CD8-positive, alpha-beta memory T cell (primary cell): ENCODE data around the gene BRME1. TPM values are rescaled to one million over a fixed set of nuclear protein-coding genes. Genes with fewer than 3 reads are reported as not detected.

ENCODE experiments used
- CTCF ChIA-PET: fragments of 350-600 bp; sonication (Branson Sonifier 250); formaldehyde crosslinking; loops from one replicate; lab custom pipeline; 2021; ENCODE audit warnings: antibody characterized with exemption; lab: Charles Lee
- POLR2A ChIA-PET: fragments of 350-600 bp; sonication (Branson Sonifier 250); formaldehyde crosslinking; loops from one replicate; lab custom pipeline; 2021; ENCODE audit warnings: antibody characterized with exemption; lab: Charles Lee
- DNase-seq, 5 donors: peaks; one replicate each; pipeline versions ENCODE4 v3.0.0 to v3.0.0-alpha.2; 2020 to 2022; ENCODE audit warnings: mixed read lengths in 1 of 5
- H3K27ac ChIP-seq: one replicate; pipeline ENCODE4 v1.7.0; 2013; ENCODE audit warnings: low read depth, mild to moderate bottlenecking, low read length, moderate library complexity
- H3K27me3 ChIP-seq: 2 replicates; pipeline ENCODE4 v1.7.0; 2013; ENCODE audit warnings: low read length, mild to moderate bottlenecking; ENCODE audit not compliant: insufficient read depth, poor library complexity, severe bottlenecking
- H3K36me3 ChIP-seq: 2 replicates; pipeline ENCODE4 v1.7.0; 2013; ENCODE audit warnings: mild to moderate bottlenecking, low read length, moderate library complexity; ENCODE audit not compliant: insufficient read depth
- H3K4me1 ChIP-seq: 2 replicates; pipeline ENCODE4 v1.7.0; 2013; ENCODE audit warnings: mild to moderate bottlenecking, low read length, moderate library complexity; ENCODE audit not compliant: insufficient read depth
- H3K4me3 ChIP-seq: 2 replicates; pipeline ENCODE4 v1.7.0; 2013; ENCODE audit warnings: mild to moderate bottlenecking, low read length
- H3K9me3 ChIP-seq: 2 replicates; pipeline ENCODE4 v1.7.0; 2013; ENCODE audit warnings: mild to moderate bottlenecking, low read length
- H3K27ac Mint-ChIP-seq, 8 donors: one replicate each; pipeline ENCODE4 v1.8.0; 2020 to 2021; ENCODE audit warnings: mixed read lengths in 8 of 8, mild to moderate bottlenecking in 6 of 8, inconsistent platforms in 3 of 8, moderate library complexity in 3 of 8
- H3K27me3 Mint-ChIP-seq, 2 donors: one replicate each; pipeline ENCODE4 v1.8.0; 2020 to 2021; ENCODE audit warnings: mixed read lengths in 2 of 2, mild to moderate bottlenecking in 1 of 2, moderate library complexity in 1 of 2
- H3K36me3 Mint-ChIP-seq, 3 donors: one replicate each; pipeline ENCODE4 v1.8.0; 2020 to 2021; ENCODE audit warnings: mixed read lengths in 3 of 3, inconsistent platforms in 1 of 3, mild to moderate bottlenecking in 1 of 3
- H3K4me1 Mint-ChIP-seq, 3 donors: one replicate each; pipeline ENCODE4 v1.8.0; 2020 to 2021; ENCODE audit warnings: mixed read lengths in 3 of 3, inconsistent platforms in 1 of 3, mild to moderate bottlenecking in 1 of 3
- H3K4me3 Mint-ChIP-seq, 7 donors: one replicate each; pipeline ENCODE4 v1.8.0; 2020 to 2021; ENCODE audit warnings: mixed read lengths in 7 of 7, mild to moderate bottlenecking in 6 of 7, moderate library complexity in 4 of 7, inconsistent platforms in 2 of 7
- H3K9me3 Mint-ChIP-seq, 5 donors: one replicate each; pipeline ENCODE4 v1.8.0; 2020 to 2022; ENCODE audit warnings: mixed read lengths in 5 of 5, mild to moderate bottlenecking in 3 of 5, moderate library complexity in 2 of 5, inconsistent platforms in 1 of 5
- polyA plus RNA-seq: library from polyadenylated mRNA; unstranded; fragments of 300-500 nt; fragmentation: Illumina TruSeq; gene quantifications from one replicate; pipeline ENCODE4 v1.2.3, GENCODE V29; 2021
- total RNA-seq, 2 experiments: library from RNA; stranded (reverse); gene quantifications; one replicate each; pipeline ENCODE4 v1.2.3, GENCODE V29; 2021

The BRME1 gene
- total and polyA plus RNA-seq, 3 experiments from 2014 or later: 3.5 to 8.2 (median 6.8) TPM

DNA sequence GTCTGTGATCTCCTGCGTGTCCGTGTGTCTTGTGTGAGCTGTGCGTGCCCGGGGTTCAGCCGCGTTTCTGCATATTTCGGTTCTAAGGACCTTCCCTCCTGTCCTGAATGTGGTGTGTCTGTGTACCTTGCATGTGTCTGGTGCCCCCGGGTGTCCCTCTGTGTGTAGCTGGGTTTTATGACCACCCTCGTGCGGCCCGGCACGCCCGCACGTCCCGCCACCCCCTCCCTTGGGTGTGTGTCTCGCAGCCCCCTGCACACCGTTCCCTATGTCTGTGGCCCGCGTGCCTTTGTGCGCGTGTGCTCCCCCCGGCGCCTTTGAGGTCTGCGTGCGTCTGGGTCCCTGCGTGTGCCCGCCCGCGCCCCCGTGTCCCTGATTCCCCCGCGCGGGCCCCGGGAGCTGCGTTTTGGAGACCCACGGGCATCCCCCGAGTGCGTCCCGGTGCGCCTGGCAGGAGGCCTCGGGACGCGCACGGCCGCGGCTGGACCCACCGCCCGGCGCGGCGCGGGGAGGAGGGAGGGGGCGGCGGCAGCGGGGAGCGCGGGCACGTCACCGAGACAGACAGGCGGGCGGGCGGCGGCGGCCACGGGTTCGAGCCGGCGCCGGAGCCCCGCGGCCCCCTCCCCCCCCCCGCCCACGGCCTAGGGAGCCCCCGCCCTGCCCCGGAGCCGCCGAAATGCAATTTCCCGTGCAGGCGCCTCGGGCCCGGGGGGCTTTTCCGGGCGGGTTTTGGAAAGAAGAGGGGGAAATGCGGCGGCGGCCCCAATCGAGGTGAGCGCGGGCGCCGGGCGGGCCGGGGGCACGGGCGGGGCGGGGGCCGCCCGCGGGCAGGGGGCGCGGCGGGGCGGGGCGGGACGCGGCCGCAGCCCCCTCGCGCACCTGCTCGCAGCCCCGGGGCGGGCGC lies 41.0 kb downstream of the BRME1 start:
- H3K9me3 ChIP-seq: no peaks in the 10 kb centered on the region
- POLR2A ChIA-PET: interaction anchor here (0.6 to 1.0 kb wide), 3 partner anchors 77 to 171 kb away, joined by 3 to 8 read pairs (median 4); no protein-coding TSS in a partner anchor

DNA sequence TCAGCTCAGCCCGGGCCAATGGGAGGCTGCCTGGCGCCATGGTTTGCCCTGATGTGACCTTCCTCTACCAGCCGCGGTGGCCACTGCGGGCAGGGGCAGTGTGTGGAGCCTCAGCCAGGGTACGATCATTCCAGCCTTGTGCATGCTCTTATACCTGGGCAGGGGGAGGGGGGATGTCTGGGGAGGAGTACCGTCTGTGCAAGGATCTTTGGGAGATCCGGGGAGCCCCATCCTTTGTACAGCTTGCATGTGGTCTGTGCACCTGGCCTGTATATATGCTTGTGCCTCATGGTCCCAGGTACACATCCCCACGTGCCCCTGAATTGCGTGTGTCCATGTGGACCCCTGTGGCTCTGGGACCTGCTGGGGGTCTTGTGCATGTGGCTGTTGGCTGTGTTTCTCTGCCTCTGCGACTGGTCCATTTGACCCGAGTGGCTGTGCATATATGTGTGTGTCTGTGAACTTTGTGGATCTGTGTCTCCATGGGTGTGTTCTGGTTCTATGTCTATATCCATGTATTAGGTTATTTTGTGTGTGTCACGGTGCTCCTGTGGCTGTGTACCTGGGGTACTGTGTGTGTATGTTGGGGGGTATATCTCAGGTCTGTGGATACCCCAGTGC lies 41.8 kb downstream of the BRME1 start:
- Histone ChIP-seq H3K4me3 (peak overlapping the region; percentile 19), H3K36me3 (no peaks in the 10 kb centered on the region), H3K4me1 (peaks cover 33% of the 10 kb centered on the region), H3K9me3 (no peaks in the 10 kb centered on the region), H3K27ac (no peak overlapping the region), H3K27me3 (peaks cover 21% of the 10 kb centered on the region)
- H3K4me3 Mint-ChIP-seq: peak overlapping the region; percentile 75 to 89 (median 86)
- POLR2A ChIA-PET: interaction anchor here (0.6 to 2.7 kb wide), 3 partner anchors 28 to 81 kb away, joined by 3 to 10 read pairs (median 8); no protein-coding TSS in a partner anchor
- CTCF ChIA-PET: interaction anchor here (1.1 to 10.5 kb wide), 9 partner anchors 15 to 251 kb away, joined by 3 to 219 read pairs (median 29); partner anchors contain the start of genes C19orf53 and ZSWIM4
- H3K27ac Mint-ChIP-seq: peak overlapping the region in 7 of 8 donors; percentile 78 to 99 (median 83)
- peaks cover 32 to 38% of the 10 kb centered on the region in 2 donors for H3K27me3 Mint-ChIP-seq
- no peak for DNase-seq
- peaks cover 0 to 3% (median 2%) of the 10 kb centered on the region in 3 donors for H3K36me3 Mint-ChIP-seq
- peaks cover 33 to 51% (median 48%) of the 10 kb centered on the region in 3 donors for H3K4me1 Mint-ChIP-seq
- no peaks in the 10 kb centered on the region for H3K9me3 Mint-ChIP-seq

More for the DNA sequence above, 41.0 kb downstream of the BRME1 start:
- no peak overlapping the region for H3K27ac ChIP-seq
- peaks cover 36 to 40% of the 10 kb centered on the region in 2 donors for H3K27me3 Mint-ChIP-seq
- peak overlapping the region; percentile 75 to 89 (median 86) for H3K4me3 Mint-ChIP-seq
- no peak for DNase-seq
- CTCF ChIA-PET: interaction anchor here (4.5 to 10.5 kb wide), 3 partner anchors 15 to 78 kb away, joined by 41 to 219 read pairs (median 73); partner anchors contain the start of gene ZSWIM4
- peak overlapping the region in 7 of 8 donors; percentile 78 to 99 (median 83) for H3K27ac Mint-ChIP-seq
- peaks cover 0 to 3% (median 2%) of the 10 kb centered on the region in 3 donors for H3K36me3 Mint-ChIP-seq
- H3K4me1 Mint-ChIP-seq: peaks cover 31 to 46% (median 44%) of the 10 kb centered on the region in 3 donors
- peaks cover 33% of the 10 kb centered on the region for H3K4me1 ChIP-seq
- no peaks in the 10 kb centered on the region for H3K9me3 Mint-ChIP-seq
- H3K27me3 ChIP-seq: peaks cover 21% of the 10 kb centered on the region
- no peaks in the 10 kb centered on the region for H3K36me3 ChIP-seq
- H3K4me3 ChIP-seq: peak overlapping the region; percentile 19

DNA sequence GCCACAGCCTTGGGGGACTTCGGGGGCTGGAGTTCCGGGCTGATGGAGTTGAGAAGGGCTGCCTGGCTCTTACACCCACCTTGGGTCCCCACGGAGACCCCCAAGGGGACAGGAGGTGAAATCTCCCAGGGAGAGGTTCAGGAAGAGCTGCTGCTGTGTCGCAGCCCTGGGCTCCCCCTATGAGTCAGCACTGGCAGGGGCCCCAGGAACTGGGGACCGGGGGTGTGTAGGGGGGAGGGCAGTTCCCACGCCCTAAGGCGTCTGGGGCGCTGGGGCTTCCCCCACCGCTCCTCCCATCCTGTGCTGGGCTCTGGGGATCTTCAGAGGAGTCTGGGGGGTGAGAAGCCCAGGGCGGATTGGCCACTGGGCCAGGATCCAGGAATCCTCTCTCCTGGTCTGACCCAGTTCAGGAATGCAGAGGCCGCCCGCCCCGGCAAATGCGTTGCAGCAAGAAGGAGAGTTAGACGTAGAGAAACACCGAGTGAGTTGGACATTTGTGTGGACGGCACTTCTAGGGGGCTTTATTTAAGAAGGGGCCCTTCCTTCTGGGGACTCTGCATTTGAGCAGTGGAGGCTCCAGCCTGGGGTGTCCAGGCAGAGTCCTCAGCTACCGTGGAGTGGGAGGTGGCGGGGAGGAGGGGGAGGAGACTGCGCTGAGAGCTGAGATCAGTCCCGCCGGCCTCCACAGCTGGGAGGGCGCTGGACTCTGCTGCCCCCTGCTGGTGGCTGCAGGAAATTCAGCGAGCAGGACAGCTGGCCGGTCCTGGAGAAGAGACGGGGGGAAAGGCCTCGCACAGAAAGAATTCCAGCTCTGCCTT lies 44.0 kb downstream of the BRME1 start:
- POLR2A ChIA-PET: interaction anchor here (0.7 to 2.7 kb wide), 12 partner anchors 10 to 264 kb away, joined by 3 to 29 read pairs (median 5); a partner anchor contains a TSS
- H3K27me3 ChIP-seq: peaks cover 21% of the 10 kb centered on the region
- peak overlapping the region; percentile 91 for H3K4me3 ChIP-seq
- Mint-ChIP-seq H3K9me3 (no peaks in the 10 kb centered on the region), H3K36me3 (peaks cover 0 to 2% (median 0%) of the 10 kb centered on the region in 3 donors), H3K4me1 (peaks cover 33 to 51% (median 48%) of the 10 kb centered on the region in 3 donors), H3K4me3 (peak overlapping the region; percentile 93 to 99 (median 98)), H3K27me3 (peaks cover 22 to 28% of the 10 kb centered on the region in 2 donors), H3K27ac (peak overlapping the region; percentile 99 to 100 (median 100))
- CTCF ChIA-PET: interaction anchor here (0.5 to 10.5 kb wide), 31 partner anchors 8 to 1553 kb away, joined by 3 to 219 read pairs (median 5); partner anchors contain the start of genes ASF1B, C19orf53, MRI1 and ZSWIM4
- H3K36me3 ChIP-seq: no peaks in the 10 kb centered on the region
- H3K4me1 ChIP-seq: peaks cover 33% of the 10 kb centered on the region
- H3K9me3 ChIP-seq: no peaks in the 10 kb centered on the region
- peak overlapping the region; percentile 96 for H3K27ac ChIP-seq
- peak; percentile 84 to 94 (median 86) for DNase-seq

DNA sequence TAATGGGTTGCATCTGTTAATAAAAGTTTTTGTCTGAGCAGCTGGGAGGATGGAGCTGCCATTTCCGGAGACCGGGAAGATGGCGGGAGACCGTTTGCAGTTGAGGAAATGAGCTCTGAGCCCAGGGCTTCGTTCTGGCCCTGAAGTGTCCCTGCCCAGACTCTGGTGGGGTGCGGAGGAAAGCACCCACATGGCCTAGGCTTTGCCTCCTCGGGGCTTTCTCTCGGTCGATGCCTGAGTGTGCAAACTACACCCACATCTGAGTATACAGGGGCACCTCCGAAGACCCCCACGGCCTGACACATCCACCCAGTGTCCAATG lies 44.6 kb downstream of the BRME1 start:
- POLR2A ChIA-PET: interaction anchor here (0.6 to 2.5 kb wide), 7 partner anchors 10 to 77 kb away, joined by 3 to 29 read pairs (median 6); no protein-coding TSS in a partner anchor
- CTCF ChIA-PET: interaction anchor here (0.9 to 10.5 kb wide), 11 partner anchors 10 to 275 kb away, joined by 3 to 219 read pairs (median 17); partner anchors contain the start of genes ASF1B, C19orf53 and ZSWIM4
- peak overlapping the region; percentile 93 to 99 (median 98) for H3K4me3 Mint-ChIP-seq
- Histone ChIP-seq H3K36me3 (no peaks in the 10 kb centered on the region), H3K27ac (peak overlapping the region; percentile 96), H3K4me1 (peaks cover 31% of the 10 kb centered on the region), H3K27me3 (peaks cover 17% of the 10 kb centered on the region), H3K4me3 (peak overlapping the region; percentile 91), H3K9me3 (no peaks in the 10 kb centered on the region)
- DNase-seq: peak in 1 of 5 donors; percentile 46
- peaks cover 29 to 47% (median 43%) of the 10 kb centered on the region in 3 donors for H3K4me1 Mint-ChIP-seq
- H3K36me3 Mint-ChIP-seq: peaks cover 0 to 2% (median 2%) of the 10 kb centered on the region in 3 donors
- no peaks in the 10 kb centered on the region for H3K9me3 Mint-ChIP-seq
- peaks cover 17 to 24% of the 10 kb centered on the region in 2 donors for H3K27me3 Mint-ChIP-seq
- H3K27ac Mint-ChIP-seq: peak overlapping the region; percentile 99 to 100 (median 100)

DNA sequence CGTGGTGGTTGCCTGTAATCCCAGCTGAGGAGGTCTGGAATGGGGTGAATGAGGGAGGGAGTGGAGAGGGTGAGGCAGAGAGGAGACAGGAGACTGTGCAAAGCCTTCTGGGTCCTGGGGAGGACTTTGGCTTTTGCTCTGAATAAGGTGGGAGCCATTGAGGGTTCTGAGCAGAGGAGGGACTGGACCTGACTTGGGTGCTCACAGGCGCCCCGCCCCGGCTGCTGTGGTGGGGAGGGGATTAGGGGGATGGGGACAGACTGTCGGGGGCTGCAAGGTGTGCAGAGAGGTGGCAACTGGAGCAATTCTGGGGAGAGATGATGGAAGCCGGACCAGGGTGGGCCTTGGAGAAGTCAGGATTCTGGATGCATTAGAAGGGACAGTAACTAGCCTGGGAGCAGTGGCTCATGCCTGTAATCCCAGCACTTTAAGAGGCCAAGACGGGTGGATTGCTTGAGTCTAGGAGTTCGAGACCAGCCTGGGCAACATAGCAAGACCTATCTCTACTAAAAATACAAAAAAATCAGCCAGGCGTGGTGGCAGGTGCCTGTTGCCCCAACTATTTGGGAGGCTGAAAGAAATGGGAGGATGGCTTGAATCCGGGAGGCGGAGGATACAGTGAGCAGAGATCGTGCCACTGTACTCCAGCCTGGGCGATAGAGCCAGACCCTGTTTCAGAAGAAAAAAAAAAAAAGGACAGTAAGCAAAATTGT lies 45.1 kb downstream of the BRME1 start:
- peaks cover 14 to 21% of the 10 kb centered on the region in 2 donors for H3K27me3 Mint-ChIP-seq
- H3K4me1 ChIP-seq: peaks cover 25% of the 10 kb centered on the region
- ChIA-PET CTCF (interaction anchor here (0.9 to 10.5 kb wide), 11 partner anchors 11 to 276 kb away, joined by 3 to 219 read pairs (median 17); partner anchors contain the start of genes ASF1B, C19orf53 and ZSWIM4), POLR2A (interaction anchor here (0.6 to 2.5 kb wide), 8 partner anchors 9 to 76 kb away, joined by 3 to 29 read pairs (median 6); no protein-coding TSS in a partner anchor)
- H3K27ac ChIP-seq: peak overlapping the region; percentile 96
- H3K9me3 Mint-ChIP-seq: no peaks in the 10 kb centered on the region
- no peaks in the 10 kb centered on the region for H3K36me3 ChIP-seq
- H3K27me3 ChIP-seq: peaks cover 12% of the 10 kb centered on the region
- no peak overlapping the region for H3K4me3 ChIP-seq
- DNase-seq: no peak
- peaks cover 0 to 2% (median 2%) of the 10 kb centered on the region in 3 donors for H3K36me3 Mint-ChIP-seq
- peak overlapping the region; percentile 93 to 99 (median 98) for H3K4me3 Mint-ChIP-seq
- H3K4me1 Mint-ChIP-seq: peaks cover 27 to 43% (median 40%) of the 10 kb centered on the region in 3 donors
- H3K27ac Mint-ChIP-seq: peak overlapping the region; percentile 99 to 100 (median 100)
- no peaks in the 10 kb centered on the region for H3K9me3 ChIP-seq

DNA sequence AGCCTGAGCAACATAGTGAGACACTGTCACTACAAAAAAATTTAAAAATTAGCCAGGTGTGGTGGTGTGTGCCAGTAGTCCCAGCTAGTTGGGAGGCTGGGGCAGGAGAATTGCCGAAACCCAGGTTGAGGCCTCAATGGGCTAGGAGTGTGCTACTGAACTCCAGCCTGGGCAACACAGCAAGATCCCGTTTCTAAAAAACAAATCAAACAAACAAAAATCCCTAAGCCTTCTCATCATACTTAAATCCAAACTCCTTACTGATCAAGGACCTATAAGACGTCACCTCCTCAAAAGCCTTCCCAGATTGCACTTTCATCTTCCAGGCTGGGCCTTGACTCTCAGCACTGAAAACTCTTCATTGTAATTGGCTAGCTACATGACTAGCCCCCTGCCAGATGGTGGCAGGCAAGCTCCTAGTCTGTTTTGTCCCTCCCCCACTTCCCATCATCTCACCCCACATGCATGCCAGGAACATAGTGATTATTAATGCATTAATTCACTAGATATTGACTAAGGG lies 46.5 kb downstream of the BRME1 start:
- DNase-seq: no peak
- H3K9me3 Mint-ChIP-seq: no peaks in the 10 kb centered on the region
- H3K4me1 ChIP-seq: peaks cover 21% of the 10 kb centered on the region
- H3K4me1 Mint-ChIP-seq: peaks cover 25 to 38% (median 37%) of the 10 kb centered on the region in 3 donors
- H3K4me3 Mint-ChIP-seq: peak overlapping the region in 4 of 7 donors; percentile 2 to 36 (median 26)
- H3K27me3 Mint-ChIP-seq: peaks cover 9 to 16% of the 10 kb centered on the region in 2 donors
- peaks cover 0 to 2% (median 2%) of the 10 kb centered on the region in 3 donors for H3K36me3 Mint-ChIP-seq
- peak overlapping the region in 4 of 8 donors; percentile 40 to 75 (median 67) for H3K27ac Mint-ChIP-seq
- no peaks in the 10 kb centered on the region for H3K9me3 ChIP-seq
- no peaks in the 10 kb centered on the region for H3K36me3 ChIP-seq
- H3K27ac ChIP-seq: no peak overlapping the region
- H3K27me3 ChIP-seq: peaks cover 9% of the 10 kb centered on the region
- POLR2A ChIA-PET: interaction anchor here (0.6 to 2.1 kb wide), 3 partner anchors 12 to 578 kb away, joined by 5 to 7 read pairs (median 6); no protein-coding TSS in a partner anchor
- no peak overlapping the region for H3K4me3 ChIP-seq
- CTCF ChIA-PET: interaction anchor here (0.6 to 10.5 kb wide), 5 partner anchors 10 to 73 kb away, joined by 3 to 219 read pairs (median 53); partner anchors contain the start of gene ZSWIM4
